Thyroid gland (tissue), 4 donors: ENCODE measurements around the gene SLC66A1. TPM values are rescaled to one million over a fixed set of nuclear protein-coding genes. Genes with fewer than 3 reads are reported as not detected.

Source experiments
- DNase-seq, 2 donors: peaks; one replicate each; pipeline ENCODE4 v3.0.0-alpha.2; 2019
- H3K27ac ChIP-seq, 3 donors: fragments of 200-600 bp; sonication (generic); 1 replicate in 2 of 3; 2 replicates in 1 of 3; pipeline ENCODE4 v1.5.1; 2016 to 2019; ENCODE audit warnings: mild to moderate bottlenecking in 1 of 3, moderate library complexity in 1 of 3
- H3K27me3 ChIP-seq: fragments of 200-600 bp; sonication (generic); one replicate; pipeline ENCODE4 v1.5.1; 2019
- H3K36me3 ChIP-seq, 2 donors: fragments of 200-600 bp; sonication (generic); one replicate each; pipeline ENCODE4 v1.5.1; 2016 to 2019
- H3K4me1 ChIP-seq, 2 donors: fragments of 200-600 bp; sonication (generic); one replicate each; pipeline ENCODE4 v1.5.1; 2017 to 2019
- H3K4me3 ChIP-seq, 3 donors: fragments of 200-600 bp; sonication (generic); replicated peaks in 1 of 3; 1 replicate in 2 of 3; 2 replicates in 1 of 3; pipeline ENCODE4 v1.5.1; 2016; ENCODE audit warnings: mild to moderate bottlenecking in 1 of 3
- H3K9me3 ChIP-seq: fragments of 200-600 bp; sonication (generic); one replicate; pipeline ENCODE4 v1.5.1; 2017
- POLR2A ChIP-seq, 2 donors: fragments of 450-650 bp; IDR thresholded peaks; one replicate each; pipeline ENCODE4 v1.6.1; 2017; ENCODE audit warnings: antibody characterized with exemption in 2 of 2, mild to moderate bottlenecking in 2 of 2, moderate library complexity in 1 of 2
- WGBS, 2 donors: methylation state at CpG; one replicate each; pipeline ENCODE4 v1.1.5; 2017; 5-methylcytosine and 5-hydroxymethylcytosine counted together
- intact Hi-C: fragments of 100-400 bp; cut with DNase I; formaldehyde crosslinking; loops from one replicate; pipeline ENCODE4 v1.15.1; 2023
- total RNA-seq, 4 donors: library from RNA; depleted of rRNA; stranded (reverse); fragments of >200 nt; gene quantifications; one replicate each; pipeline ENCODE4 v1.2.3, GENCODE V29; 2016
- TF ChIP-seq, protein P1 (sequence below), 6 experiments: fragments of 200-600 bp in 3 of 6; fragments of 450-650 bp in 3 of 6; sonication (generic) in 3 of 6; IDR thresholded peaks; one replicate each; pipeline ENCODE4 v1.5.1; 2016 to 2019; ENCODE audit warnings: antibody characterized with exemption in 6 of 6, mild to moderate bottlenecking in 2 of 6, inconsistent platforms in 1 of 6, moderate library complexity in 1 of 6

Gene SLC66A1
- total RNA-seq, 4 donors from 2014 or later: 17.6 to 24.6 (median 17.8) TPM

DNA sequence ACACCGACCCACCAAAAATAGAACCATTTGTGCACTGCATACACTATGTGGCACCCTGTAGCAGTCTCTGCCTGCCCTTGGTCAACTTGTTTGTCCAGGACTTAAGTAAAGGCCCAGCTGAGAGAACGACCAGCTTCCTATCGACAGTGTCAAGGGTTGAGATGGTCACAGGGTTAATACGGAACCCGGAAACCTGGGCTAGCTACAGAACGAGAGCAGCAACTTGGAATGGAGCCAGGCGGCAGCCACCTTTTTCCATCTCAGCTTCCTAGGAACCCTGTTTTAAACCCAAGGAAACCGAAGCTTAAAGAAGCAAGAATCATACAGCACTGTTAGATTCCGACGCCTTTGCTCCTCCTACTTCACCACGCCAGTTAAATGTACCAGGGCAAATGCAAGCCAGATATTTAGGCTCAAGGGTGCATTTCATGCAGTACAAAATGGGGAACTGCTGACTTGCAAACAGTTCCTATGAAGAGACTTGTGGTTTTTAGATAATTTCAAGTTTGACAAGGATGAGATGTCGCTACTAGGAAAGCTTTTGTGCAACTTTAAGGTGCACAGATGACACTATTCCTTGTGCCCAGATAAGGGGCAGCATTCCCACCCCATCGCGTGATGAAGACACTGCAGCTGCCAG is 35.5 kb downstream of the SLC66A1 start:
- intact Hi-C loops: loop anchor here (10.0 kb wide), 1 partner anchor 237 kb away; no protein-coding TSS in a partner anchor
- H3K4me1 ChIP-seq: no peaks in the 10 kb centered on the region
- 74 to 85% methylated on average over 14 of the region's 14 CpGs for WGBS, 2 donors
- H3K36me3 ChIP-seq: peaks cover 31 to 33% of the 10 kb centered on the region in 2 donors
- H3K27ac ChIP-seq: no peak overlapping the region
- H3K4me3 ChIP-seq: no peak overlapping the region
- no peak for DNase-seq
- TF ChIP-seq, protein P1, sequence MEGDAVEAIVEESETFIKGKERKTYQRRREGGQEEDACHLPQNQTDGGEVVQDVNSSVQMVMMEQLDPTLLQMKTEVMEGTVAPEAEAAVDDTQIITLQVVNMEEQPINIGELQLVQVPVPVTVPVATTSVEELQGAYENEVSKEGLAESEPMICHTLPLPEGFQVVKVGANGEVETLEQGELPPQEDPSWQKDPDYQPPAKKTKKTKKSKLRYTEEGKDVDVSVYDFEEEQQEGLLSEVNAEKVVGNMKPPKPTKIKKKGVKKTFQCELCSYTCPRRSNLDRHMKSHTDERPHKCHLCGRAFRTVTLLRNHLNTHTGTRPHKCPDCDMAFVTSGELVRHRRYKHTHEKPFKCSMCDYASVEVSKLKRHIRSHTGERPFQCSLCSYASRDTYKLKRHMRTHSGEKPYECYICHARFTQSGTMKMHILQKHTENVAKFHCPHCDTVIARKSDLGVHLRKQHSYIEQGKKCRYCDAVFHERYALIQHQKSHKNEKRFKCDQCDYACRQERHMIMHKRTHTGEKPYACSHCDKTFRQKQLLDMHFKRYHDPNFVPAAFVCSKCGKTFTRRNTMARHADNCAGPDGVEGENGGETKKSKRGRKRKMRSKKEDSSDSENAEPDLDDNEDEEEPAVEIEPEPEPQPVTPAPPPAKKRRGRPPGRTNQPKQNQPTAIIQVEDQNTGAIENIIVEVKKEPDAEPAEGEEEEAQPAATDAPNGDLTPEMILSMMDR (IDR thresholded peaks at IDR 0.05): no peak
- TF ChIP-seq POLR2A (IDR thresholded peaks at IDR 0.05): no peak
- no peaks in the 10 kb centered on the region for H3K9me3 ChIP-seq
- no peaks in the 10 kb centered on the region for H3K27me3 ChIP-seq

DNA sequence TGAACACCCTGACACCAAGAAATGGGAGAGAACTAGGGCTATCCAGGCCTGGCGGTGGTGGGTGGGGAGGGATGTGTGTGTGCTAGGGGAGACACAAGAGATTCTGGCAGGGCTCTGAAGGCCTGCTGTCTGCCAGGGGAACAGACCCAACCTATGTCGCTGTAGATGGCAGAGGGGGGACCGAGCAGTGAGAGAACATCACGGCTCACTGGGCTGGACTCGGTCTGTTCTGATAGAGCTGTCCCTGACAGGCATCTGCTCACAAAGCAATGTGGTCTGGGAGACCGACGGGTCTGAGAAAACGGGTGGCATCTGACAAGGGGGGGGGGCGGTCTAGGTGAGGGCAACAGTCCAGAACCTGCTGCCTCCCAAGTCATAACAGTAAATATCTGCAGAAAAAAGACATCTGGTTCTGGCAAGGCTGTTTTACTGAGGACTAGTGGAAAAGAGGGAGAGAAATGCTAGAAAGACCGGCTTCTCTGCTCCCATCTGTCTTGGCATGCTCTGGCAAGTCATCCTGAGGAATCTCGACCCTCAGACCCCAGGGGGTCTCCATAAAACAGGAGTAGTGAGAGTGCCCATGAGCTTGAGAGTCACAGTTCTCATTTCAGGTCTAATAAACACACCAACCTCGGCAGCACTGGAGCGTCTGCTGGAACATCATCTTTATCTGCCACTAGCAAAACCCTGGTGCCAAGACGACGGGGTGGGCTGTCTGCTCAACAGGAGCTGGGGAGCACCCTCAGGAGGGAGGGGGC is 36.5 kb downstream of the SLC66A1 start:
- H3K27ac ChIP-seq: no peak overlapping the region
- no peaks in the 10 kb centered on the region for H3K9me3 ChIP-seq
- H3K4me3 ChIP-seq: no peak overlapping the region
- intact Hi-C loops: loop anchor here (10.0 kb wide), 1 partner anchor 236 kb away; no protein-coding TSS in a partner anchor
- no peaks in the 10 kb centered on the region for H3K4me1 ChIP-seq
- peaks cover 28 to 31% of the 10 kb centered on the region in 2 donors for H3K36me3 ChIP-seq
- 88 to 92% methylated on average over 14 to 15 of the region's 15 CpGs for WGBS, 2 donors
- TF ChIP-seq POLR2A (IDR thresholded peaks at IDR 0.05): no peak
- TF ChIP-seq, protein P1 (IDR thresholded peaks at IDR 0.05): no peak
- H3K27me3 ChIP-seq: no peaks in the 10 kb centered on the region
- no peak for DNase-seq

DNA sequence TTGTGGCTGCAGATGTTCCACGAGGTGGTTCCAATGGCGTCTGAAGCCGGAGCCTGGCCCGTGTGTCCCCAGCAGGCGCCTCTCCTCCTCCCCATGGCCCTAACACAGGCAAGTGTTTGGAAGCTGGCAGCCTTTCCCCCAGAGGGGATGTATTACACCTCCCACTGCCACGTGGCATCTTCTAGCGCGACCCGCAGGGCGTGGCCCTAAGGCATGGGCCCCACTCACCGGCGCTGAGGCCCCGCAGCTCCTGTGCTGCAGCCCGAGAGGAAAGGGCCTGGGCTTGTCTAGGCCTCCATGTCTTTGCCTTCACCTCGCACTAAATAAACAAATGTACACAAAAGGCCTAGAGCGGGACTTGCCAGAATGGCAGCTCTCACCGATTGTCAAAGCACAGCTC is 37.9 kb downstream of the SLC66A1 start:
- DNase-seq: no peak
- Histone ChIP-seq H3K9me3 (no peaks in the 10 kb centered on the region), H3K27ac (no peak overlapping the region), H3K36me3 (peaks cover 30 to 31% of the 10 kb centered on the region in 2 donors), H3K4me1 (no peaks in the 10 kb centered on the region), H3K27me3 (no peaks in the 10 kb centered on the region), H3K4me3 (no peak overlapping the region)
- TF ChIP-seq POLR2A (IDR thresholded peaks at IDR 0.05): no peak
- TF ChIP-seq, protein P1 (IDR thresholded peaks at IDR 0.05): no peak
- intact Hi-C loops: loop anchor here (10.0 kb wide), 1 partner anchor 235 kb away; no protein-coding TSS in a partner anchor
- 95% methylated on average over 17 of the region's 17 CpGs for WGBS, 2 donors

DNA sequence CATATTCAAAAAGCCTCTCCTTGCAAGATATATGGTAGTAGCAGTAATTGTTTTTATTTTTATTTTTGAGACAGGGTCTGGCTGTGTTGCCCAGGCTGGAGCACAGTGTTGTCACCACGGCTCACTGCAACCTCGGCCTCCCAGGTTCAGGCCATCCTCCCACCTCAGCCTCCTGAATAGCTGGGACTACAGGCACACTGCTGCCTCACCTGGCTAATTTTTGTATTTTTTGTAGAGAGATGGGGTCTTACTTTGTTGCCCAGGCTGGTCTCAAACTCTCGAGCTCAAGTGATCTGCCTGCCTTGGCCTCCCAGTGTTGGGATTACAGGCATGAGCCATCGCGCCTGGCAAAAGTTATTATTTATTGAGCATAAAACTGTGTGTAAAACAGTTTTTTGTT is 38.4 kb downstream of the SLC66A1 start:
- Histone ChIP-seq H3K27me3 (no peaks in the 10 kb centered on the region), H3K4me3 (no peak overlapping the region), H3K9me3 (no peaks in the 10 kb centered on the region), H3K36me3 (peaks cover 30 to 34% of the 10 kb centered on the region in 2 donors), H3K4me1 (no peaks in the 10 kb centered on the region), H3K27ac (no peak overlapping the region)
- intact Hi-C loops: no loop called here
- no peak for DNase-seq
- WGBS, 2 donors: 98 to 99% methylated on average over 5 of the region's 5 CpGs
- TF ChIP-seq, protein P1 (IDR thresholded peaks at IDR 0.05): no peak
- no peak for TF ChIP-seq POLR2A (IDR thresholded peaks at IDR 0.05)

DNA sequence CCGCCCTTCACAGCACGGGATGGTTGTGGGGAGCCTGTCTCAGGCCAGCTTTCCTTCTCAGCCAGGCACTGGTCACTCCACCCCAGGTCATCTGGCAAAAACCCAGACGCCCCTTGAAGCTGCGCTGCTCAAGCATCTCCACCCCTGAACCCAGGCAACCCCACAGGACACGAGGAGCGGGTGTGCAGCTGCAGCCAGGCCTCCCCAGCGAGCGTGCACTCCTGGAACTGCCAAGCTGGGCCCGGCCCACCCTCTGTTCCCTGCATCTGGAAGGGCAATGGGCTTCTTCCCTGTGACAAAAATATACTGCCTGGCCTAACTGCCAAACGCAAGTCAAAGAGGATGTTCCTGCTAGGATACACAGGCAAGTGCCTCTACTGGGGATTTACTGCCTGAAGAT is 39.7 kb downstream of the SLC66A1 start:
- Histone ChIP-seq H3K27me3 (no peaks in the 10 kb centered on the region), H3K9me3 (no peaks in the 10 kb centered on the region), H3K4me1 (no peaks in the 10 kb centered on the region), H3K4me3 (no peak overlapping the region), H3K27ac (no peak overlapping the region), H3K36me3 (peaks cover 41 to 46% of the 10 kb centered on the region in 2 donors)
- no peak for DNase-seq
- TF ChIP-seq, protein P1 (IDR thresholded peaks at IDR 0.05): no peak
- no peak for TF ChIP-seq POLR2A (IDR thresholded peaks at IDR 0.05)
- whole genome bisulfite sequencing, 2 donors: 85 to 86% methylated on average over 6 to 10 of the region's 10 CpGs
- intact Hi-C loops: no loop called here
